DMS153 (cell line): Measurements from ENCODE around the gene CNOT6L.
"Not testable (repeated sequence)": the region's sequence is repeated elsewhere in the genome, so short reads cannot be mapped to it uniquely, and the experiment has no call there.

Source experiments
- DNase-seq: peaks from one replicate; lab custom pipeline; 2025; lab: John Stamatoyannopoulos, UW

Gene CNOT6L

GRCh38 chr4:77782102-77782835 is 36.9 kb downstream of the CNOT6L start:
- no peak for DNase-seq

GRCh38 chr4:77780762-77781161 is 38.4 kb downstream of the CNOT6L start:
- not testable (repeated sequence) for DNase-seq

- DNase-seq = no peak
Observed at GRCh38 chr4:77777135-77777807, 41.9 kb downstream of the CNOT6L start.

GRCh38 chr4:77776182-77777134 is 42.7 kb downstream of the CNOT6L start:
- DNase-seq = no peak

- DNase-seq = no peak
Observed at GRCh38 chr4:77773101-77773500, 46.1 kb downstream of the CNOT6L start.

- no peak for DNase-seq
Observed at GRCh38 chr4:77771566-77771965, 47.6 kb downstream of the CNOT6L start.

GRCh38 chr4:77765720-77766119 is 53.4 kb downstream of the CNOT6L start:
- no peak for DNase-seq

- no peak for DNase-seq
Observed at GRCh38 chr4:77762531-77762930, 56.6 kb downstream of the CNOT6L start.

- DNase-seq = no peak
Observed at GRCh38 chr4:77761595-77761994, 57.6 kb downstream of the CNOT6L start.

- no peak for DNase-seq
Observed at GRCh38 chr4:77758804-77759203, 60.4 kb downstream of the CNOT6L start.

- DNase-seq = no peak
Observed at GRCh38 chr4:77751764-77752163, 67.4 kb downstream of the CNOT6L start.

GRCh38 chr4:77745792-77746191 is 73.4 kb downstream of the CNOT6L start:
- DNase-seq = no peak

- no peak for DNase-seq
Observed at GRCh38 chr4:77742054-77742453, 77.1 kb downstream of the CNOT6L start.

- DNase-seq = no peak
Observed at GRCh38 chr4:77740480-77740879, 78.7 kb downstream of the CNOT6L start.

GRCh38 chr4:77734928-77735327 is 84.2 kb downstream of the CNOT6L start:
- DNase-seq = no peak

GRCh38 chr4:77731656-77732055 is 87.5 kb downstream of the CNOT6L start:
- no peak for DNase-seq

GRCh38 chr4:77728420-77728819 is 90.7 kb downstream of the CNOT6L start:
- DNase-seq = no peak

- no peak for DNase-seq
Observed at GRCh38 chr4:77721073-77721472, 98.1 kb downstream of the CNOT6L start.

GRCh38 chr4:77718500-77718899 is 100.7 kb downstream of the CNOT6L start:
- not testable (repeated sequence) for DNase-seq

GRCh38 chr4:77715414-77716290 is 103.5 kb downstream of the CNOT6L start:
- DNase-seq = no peak

- DNase-seq = no peak
Observed at GRCh38 chr4:77714514-77714913, 104.7 kb downstream of the CNOT6L start.

GRCh38 chr4:77713884-77714283 is 105.3 kb downstream of the CNOT6L start:
- DNase-seq = no peak
